GM23338 (cell line): Measurements from ENCODE around the gene CCDC93. TPM values are rescaled to one million over a fixed set of nuclear protein-coding genes. Genes with fewer than 3 reads are reported as not detected.

ENCODE experiments used
- ATAC-seq: fragments of 200-7000 bp; cut with Tn5 transposase; 3 replicates; pipeline ENCODE4 v1.9.1; 2020
- DNase-seq: peaks from one replicate; pipeline ENCODE4 v3.0.0-alpha.2; 2015; ENCODE audit warnings: low spot score
- H2AFZ ChIP-seq: fragments of 200-600 bp; sonication (generic); 2 replicates; pipeline ENCODE4 v1.8.0; 2016; ENCODE audit warnings: antibody characterized with exemption, mild to moderate bottlenecking, moderate library complexity
- H3F3A ChIP-seq: fragments of 200-600 bp; sonication (generic); replicated peaks from 2 replicates; pipeline ENCODE4 v1.8.0; 2017; ENCODE audit warnings: antibody characterized with exemption, mixed run types, low read depth
- H3K27ac ChIP-seq: fragments of 200-600 bp; sonication (generic); 2 replicates; pipeline ENCODE4 v1.6.1; 2016; ENCODE audit warnings: low read depth
- H3K27me3 ChIP-seq: fragments of 200-600 bp; sonication (generic); 2 replicates; pipeline ENCODE4 v1.8.0; 2016; ENCODE audit warnings: mild to moderate bottlenecking, mixed run types, moderate library complexity; ENCODE audit not compliant: insufficient read depth
- H3K36me3 ChIP-seq: fragments of 200-600 bp; sonication (generic); 2 replicates; pipeline ENCODE4 v1.8.0; 2016; ENCODE audit warnings: mild to moderate bottlenecking; ENCODE audit not compliant: insufficient read depth
- H3K4me1 ChIP-seq: fragments of 200-600 bp; sonication (generic); 2 replicates; pipeline ENCODE4 v1.8.0; 2016; ENCODE audit warnings: mild to moderate bottlenecking, moderate library complexity; ENCODE audit not compliant: insufficient read depth
- H3K4me2 ChIP-seq: fragments of 200-600 bp; sonication (generic); 2 replicates; pipeline ENCODE4 v1.7.1; 2017; ENCODE audit warnings: mixed run types
- H3K4me3 ChIP-seq: fragments of 200-600 bp; sonication (generic); 2 replicates; pipeline ENCODE4 v1.6.1; 2016; ENCODE audit warnings: mixed run types
- H3K79me2 ChIP-seq: fragments of 200-600 bp; sonication (generic); replicated peaks from 2 replicates; pipeline ENCODE4 v1.8.0; 2017; ENCODE audit warnings: mild to moderate bottlenecking; ENCODE audit not compliant: insufficient read depth
- H3K9me2 ChIP-seq: fragments of 200-600 bp; sonication (generic); 2 replicates; pipeline ENCODE4 v1.8.0; 2017; ENCODE audit not compliant: insufficient read depth
- H4K20me1 ChIP-seq: fragments of 200-600 bp; sonication (generic); replicated peaks from 2 replicates; pipeline ENCODE4 v1.8.0; 2017; ENCODE audit warnings: mild to moderate bottlenecking; ENCODE audit not compliant: insufficient read depth
- H3K27ac Mint-ChIP-seq: 2 replicates; pipeline ENCODE4 v1.8.0; 2020; ENCODE audit warnings: inconsistent platforms, mild to moderate bottlenecking, moderate library complexity, mixed read lengths
- H3K27me3 Mint-ChIP-seq: 3 replicates; pipeline ENCODE4 v1.8.0; 2022; ENCODE audit warnings: low read depth, mild to moderate bottlenecking, moderate library complexity, mixed read lengths, inconsistent platforms; ENCODE audit not compliant: insufficient read depth, poor library complexity
- H3K36me3 Mint-ChIP-seq: 3 replicates; pipeline ENCODE4 v1.8.0; 2021; ENCODE audit warnings: low read depth, mild to moderate bottlenecking, inconsistent platforms, moderate library complexity, mixed read lengths
- H3K4me1 Mint-ChIP-seq: 3 replicates; pipeline ENCODE4 v1.8.0; 2020; ENCODE audit warnings: mild to moderate bottlenecking, inconsistent platforms, mixed read lengths
- H3K4me3 Mint-ChIP-seq: 3 replicates; pipeline ENCODE4 v1.8.0; 2021; ENCODE audit warnings: moderate library complexity, mild to moderate bottlenecking, inconsistent platforms, mixed read lengths
- H3K9me3 Mint-ChIP-seq: 3 replicates; pipeline ENCODE4 v1.8.0; 2020; ENCODE audit warnings: moderate library complexity, mild to moderate bottlenecking, inconsistent platforms, mixed read lengths
- CREB1 ChIP-seq: fragments of 250-450 bp; sonication (Bioruptor Pico); IDR thresholded peaks from 2 replicates; pipeline ENCODE4 v1.5.0; 2020; ENCODE audit warnings: low read depth, mild to moderate bottlenecking, moderate library complexity
- EZH2 ChIP-seq: fragments of 200-600 bp; sonication (generic); IDR thresholded peaks from one replicate; pipeline ENCODE4 v1.8.0; 2017; ENCODE audit warnings: antibody characterized with exemption, mild to moderate bottlenecking, low read depth; ENCODE audit not compliant: unreplicated experiment
- EZH2phosphoT487 ChIP-seq: fragments of 200-600 bp; sonication (generic); IDR thresholded peaks from one replicate; pipeline ENCODE4 v1.8.1; 2018; ENCODE audit warnings: antibody characterized with exemption; ENCODE audit not compliant: unreplicated experiment
- JUNB ChIP-seq: IDR thresholded peaks from one replicate; pipeline ENCODE4 v1.6.1; 2016; ENCODE audit warnings: antibody characterized with exemption; ENCODE audit not compliant: unreplicated experiment
- NANOG ChIP-seq: IDR thresholded peaks from 2 replicates; pipeline ENCODE4 v1.6.1; 2016; ENCODE audit warnings: antibody characterized with exemption, borderline replicate concordance
- POLR2AphosphoS5 ChIP-seq: IDR thresholded peaks from 2 replicates; pipeline ENCODE4 v1.6.1; 2016; ENCODE audit warnings: antibody characterized with exemption, low read depth
- REST ChIP-seq: IDR thresholded peaks from one replicate; pipeline ENCODE4 v1.6.1; 2018; ENCODE audit warnings: antibody characterized with exemption; ENCODE audit not compliant: unreplicated experiment
- STAT1 ChIP-seq: IDR thresholded peaks from one replicate; pipeline ENCODE4 v1.6.1; 2016; ENCODE audit warnings: antibody characterized with exemption; ENCODE audit not compliant: unreplicated experiment
- ZNF114 ChIP-seq: fragments of 250-450 bp; sonication (Bioruptor Pico); IDR thresholded peaks from 2 replicates; pipeline ENCODE4 v1.5.0; 2020; ENCODE audit warnings: mild to moderate bottlenecking, moderate library complexity
- ZNF331 ChIP-seq: fragments of 250-450 bp; sonication (Bioruptor Pico); IDR thresholded peaks from 2 replicates; pipeline ENCODE4 v1.5.0; 2020; ENCODE audit warnings: low read depth, mild to moderate bottlenecking, moderate library complexity
- ZNF462 ChIP-seq: fragments of 250-450 bp; sonication (Bioruptor Pico); IDR thresholded peaks from 2 replicates; pipeline ENCODE4 v1.5.0; 2020; ENCODE audit warnings: mild to moderate bottlenecking, moderate library complexity
- polyA plus RNA-seq: library from polyadenylated mRNA; unstranded; fragments of >200 nt; fragmentation: Nextera tagmentation; extraction: Ambion mirVana; gene quantifications from 2 replicates; pipeline ENCODE4 v1.2.1, GENCODE V29; 2016
- total RNA-seq: library from RNA; depleted of rRNA; stranded (reverse); fragments of >200 nt; shearing (Covaris generic); gene quantifications from 2 replicates; pipeline ENCODE4 v1.2.3, GENCODE V29; 2014
- TF ChIP-seq, protein P1 (sequence below): IDR thresholded peaks from 2 replicates; pipeline ENCODE4 v1.6.1; 2016; ENCODE audit warnings: antibody characterized with exemption
- TF ChIP-seq, protein P2 (sequence below), 2 experiments: fragments of 200-600 bp in 1 of 2; sonication (generic) in 1 of 2; conservative IDR thresholded peaks; 2 replicates each; pipeline versions ENCODE4 v1.5.1 to v1.6.1; 2016 to 2017; ENCODE audit warnings: antibody characterized with exemption in 2 of 2, low read depth in 2 of 2, mild to moderate bottlenecking in 2 of 2, moderate library complexity in 1 of 2

CCDC93 gene
- total and polyA plus RNA-seq, 2 experiments from 2014 or later: 13.1 to 16.8 TPM

DNA sequence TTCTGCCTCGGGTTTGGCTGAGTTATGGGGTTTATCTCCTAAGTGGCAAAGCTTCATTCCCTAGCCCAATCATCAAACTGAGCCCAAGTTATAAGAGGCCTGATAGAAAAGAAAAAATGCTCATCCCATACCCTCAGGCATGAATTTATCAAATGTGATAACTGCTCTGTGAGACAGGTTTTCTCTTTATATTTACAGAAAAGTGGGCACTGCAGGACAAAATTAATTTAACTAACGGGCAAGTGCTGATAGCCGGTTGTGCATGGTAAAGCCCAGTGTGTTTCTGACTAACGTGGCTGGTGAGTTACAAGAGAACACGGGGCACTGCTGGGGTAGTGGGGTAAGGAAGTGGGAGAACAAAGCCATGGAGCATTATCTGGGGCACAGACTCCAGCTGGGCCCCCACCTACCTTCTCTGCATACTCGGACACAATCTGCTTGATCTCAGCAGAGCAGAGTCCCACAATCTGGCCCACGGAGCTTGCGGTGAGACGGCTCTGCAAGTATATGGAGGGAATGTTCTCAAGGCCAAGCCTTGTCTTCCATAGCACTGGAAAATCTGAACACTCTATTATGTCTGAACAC is 40.3 kb downstream of the CCDC93 start:
- H3F3A ChIP-seq: no peaks in the 10 kb centered on the region
- no peak overlapping the region for H3K27ac ChIP-seq
- Mint-ChIP-seq H3K27me3 (no peaks in the 10 kb centered on the region), H3K4me3 (no peak overlapping the region), H3K4me1 (peaks cover 3% of the 10 kb centered on the region; the same call in 2 of the 3 replicates), H3K9me3 (no peaks in the 10 kb centered on the region), H3K36me3 (peaks cover 30% of the 10 kb centered on the region), H3K27ac (no peak overlapping the region)
- no peaks in the 10 kb centered on the region for H3K4me1 ChIP-seq
- H3K4me2 ChIP-seq: no peak overlapping the region
- no peaks in the 10 kb centered on the region for H3K79me2 ChIP-seq
- no peak for ATAC-seq
- no peak for DNase-seq
- 0 out of 2 replicates have a peak, but pooled peaks cover 12% of the 10 kb centered on the region for H4K20me1 ChIP-seq
- TF ChIP-seq ZNF462 (CRISPR knock-in tag) (no peak), POLR2AphosphoS5 (no peak), JUNB (no peak), EZH2 (no peak), NANOG (no peak), STAT1 (no peak), CREB1 (CRISPR knock-in tag) (no peak), EZH2phosphoT487 (no peak), ZNF331 (CRISPR knock-in tag) (no peak), ZNF114 (CRISPR knock-in tag) (no peak), REST (no peak)
- TF ChIP-seq, protein P1, sequence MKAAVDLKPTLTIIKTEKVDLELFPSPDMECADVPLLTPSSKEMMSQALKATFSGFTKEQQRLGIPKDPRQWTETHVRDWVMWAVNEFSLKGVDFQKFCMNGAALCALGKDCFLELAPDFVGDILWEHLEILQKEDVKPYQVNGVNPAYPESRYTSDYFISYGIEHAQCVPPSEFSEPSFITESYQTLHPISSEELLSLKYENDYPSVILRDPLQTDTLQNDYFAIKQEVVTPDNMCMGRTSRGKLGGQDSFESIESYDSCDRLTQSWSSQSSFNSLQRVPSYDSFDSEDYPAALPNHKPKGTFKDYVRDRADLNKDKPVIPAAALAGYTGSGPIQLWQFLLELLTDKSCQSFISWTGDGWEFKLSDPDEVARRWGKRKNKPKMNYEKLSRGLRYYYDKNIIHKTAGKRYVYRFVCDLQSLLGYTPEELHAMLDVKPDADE: no peak
- TF ChIP-seq, protein P2, sequence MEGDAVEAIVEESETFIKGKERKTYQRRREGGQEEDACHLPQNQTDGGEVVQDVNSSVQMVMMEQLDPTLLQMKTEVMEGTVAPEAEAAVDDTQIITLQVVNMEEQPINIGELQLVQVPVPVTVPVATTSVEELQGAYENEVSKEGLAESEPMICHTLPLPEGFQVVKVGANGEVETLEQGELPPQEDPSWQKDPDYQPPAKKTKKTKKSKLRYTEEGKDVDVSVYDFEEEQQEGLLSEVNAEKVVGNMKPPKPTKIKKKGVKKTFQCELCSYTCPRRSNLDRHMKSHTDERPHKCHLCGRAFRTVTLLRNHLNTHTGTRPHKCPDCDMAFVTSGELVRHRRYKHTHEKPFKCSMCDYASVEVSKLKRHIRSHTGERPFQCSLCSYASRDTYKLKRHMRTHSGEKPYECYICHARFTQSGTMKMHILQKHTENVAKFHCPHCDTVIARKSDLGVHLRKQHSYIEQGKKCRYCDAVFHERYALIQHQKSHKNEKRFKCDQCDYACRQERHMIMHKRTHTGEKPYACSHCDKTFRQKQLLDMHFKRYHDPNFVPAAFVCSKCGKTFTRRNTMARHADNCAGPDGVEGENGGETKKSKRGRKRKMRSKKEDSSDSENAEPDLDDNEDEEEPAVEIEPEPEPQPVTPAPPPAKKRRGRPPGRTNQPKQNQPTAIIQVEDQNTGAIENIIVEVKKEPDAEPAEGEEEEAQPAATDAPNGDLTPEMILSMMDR (conservative IDR thresholded peaks at IDR 0.05; ENCODE audit: low read depth in 2 of 2): no peak
- H3K4me3 ChIP-seq: no peak overlapping the region
- H2AFZ ChIP-seq: no peak overlapping the region
- H3K9me2 ChIP-seq: no peaks in the 10 kb centered on the region
- H3K36me3 ChIP-seq: no peaks in the 10 kb centered on the region
- no peaks in the 10 kb centered on the region for H3K27me3 ChIP-seq
